Stimulated activated CD8-positive, alpha-beta memory T cell treated with anti-CD3 and anti-CD28 coated beads, Interleukin-2, amount 100 ng/mL, for 1 hour (primary cell): ENCODE data around the gene SMARCB1.

Experiments
- DNase-seq, 2 donors: peaks; one replicate each; pipeline ENCODE4 v3.0.0-alpha.2; 2020; ENCODE audit warnings: low read depth in 2 of 2

SMARCB1 gene

GRCh38 chr22:23803001-23803819, 16.4 kb downstream of the SMARCB1 start:
- DNase-seq: no peak

- DNase-seq: no peak
These were observed 18.1 kb downstream of the SMARCB1 start for GRCh38 chr22:23804781-23805291.

GRCh38 chr22:23806837-23807236, 20.1 kb downstream of the SMARCB1 start:
- no peak for DNase-seq

- DNase-seq: no peak
These were observed 25.6 kb downstream of the SMARCB1 start for GRCh38 chr22:23812378-23812777.

DNA sequence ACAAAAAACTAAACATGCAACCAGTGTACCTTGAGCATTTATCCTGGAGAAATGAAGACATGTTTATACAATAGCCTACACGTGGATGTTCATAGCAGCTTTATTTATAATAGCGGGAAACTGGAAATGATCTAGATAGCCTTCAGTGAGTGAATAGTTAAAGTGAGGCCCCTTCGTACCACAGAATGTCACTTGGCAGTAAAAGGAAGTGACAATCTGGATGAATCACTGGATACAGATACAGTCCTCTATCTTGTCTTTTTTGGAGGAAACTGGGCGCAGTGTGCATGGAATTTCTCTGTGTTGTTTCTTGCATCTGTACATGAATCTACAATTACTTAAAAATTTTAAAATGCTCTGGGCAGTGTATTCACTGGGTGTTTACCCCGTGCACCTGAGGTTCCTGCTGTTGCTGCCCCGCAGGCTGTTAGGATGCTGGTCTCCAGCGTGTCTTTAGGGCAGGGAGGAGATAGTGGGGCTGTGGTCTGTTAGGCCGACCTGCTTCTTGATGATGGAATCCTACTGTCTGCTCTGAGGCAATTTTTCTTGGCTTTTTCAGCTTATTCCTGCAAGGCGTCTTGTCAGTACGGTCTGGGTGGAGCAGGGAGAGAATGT, 28.9 kb downstream of the SMARCB1 start:
- no peak for DNase-seq

- no peak for DNase-seq
These were observed 29.6 kb downstream of the SMARCB1 start for GRCh38 chr22:23816156-23816976.

DNA sequence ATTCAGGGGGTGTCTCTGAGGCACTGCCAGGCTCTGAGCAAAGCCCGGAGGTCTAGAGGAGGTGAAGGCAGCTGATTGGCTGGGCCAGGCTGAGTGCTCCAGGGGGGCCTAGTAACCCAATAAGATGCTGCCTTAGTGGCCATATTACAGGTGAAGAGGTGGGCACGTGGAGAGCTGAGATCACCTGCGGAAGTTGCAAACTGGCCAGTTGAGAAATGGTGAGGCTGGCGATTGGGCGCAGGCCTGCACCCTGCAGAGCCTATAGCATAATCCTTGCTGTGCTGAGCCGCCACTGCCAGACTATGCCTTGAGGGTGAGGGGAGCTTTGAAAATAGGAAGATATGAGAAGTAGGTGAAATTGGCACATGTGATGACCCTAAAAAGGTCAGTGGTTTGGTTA, 30.4 kb downstream of the SMARCB1 start:
- DNase-seq: no peak

- no peak for DNase-seq
These were observed 31.8 kb downstream of the SMARCB1 start for GRCh38 chr22:23818541-23818940.

DNA sequence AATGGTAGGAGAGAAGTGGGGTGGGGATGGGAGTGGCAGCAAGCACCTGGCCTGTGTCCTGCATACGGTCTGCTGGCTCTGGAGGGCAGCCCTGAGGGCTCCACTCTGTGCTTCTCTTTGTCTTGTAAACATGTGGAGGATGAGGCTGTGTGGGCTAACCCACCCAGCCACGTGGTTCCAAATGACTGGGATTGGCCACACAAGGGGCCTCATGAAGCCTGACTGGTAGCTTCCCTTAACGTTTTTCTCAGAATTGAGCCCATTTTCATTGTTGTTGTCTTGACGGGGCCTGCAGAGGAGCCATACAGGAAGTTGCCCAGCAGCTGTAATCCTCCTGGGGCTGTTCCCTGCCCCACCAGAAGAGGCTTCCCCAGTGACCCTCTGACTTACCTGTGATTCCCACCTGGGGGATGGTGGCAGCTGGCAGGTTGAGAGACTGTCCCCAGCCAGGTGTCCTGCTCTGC, 34.0 kb downstream of the SMARCB1 start:
- DNase-seq: no peak

- no peak for DNase-seq
These were observed 35.4 kb downstream of the SMARCB1 start for GRCh38 chr22:23822101-23822671.

DNA sequence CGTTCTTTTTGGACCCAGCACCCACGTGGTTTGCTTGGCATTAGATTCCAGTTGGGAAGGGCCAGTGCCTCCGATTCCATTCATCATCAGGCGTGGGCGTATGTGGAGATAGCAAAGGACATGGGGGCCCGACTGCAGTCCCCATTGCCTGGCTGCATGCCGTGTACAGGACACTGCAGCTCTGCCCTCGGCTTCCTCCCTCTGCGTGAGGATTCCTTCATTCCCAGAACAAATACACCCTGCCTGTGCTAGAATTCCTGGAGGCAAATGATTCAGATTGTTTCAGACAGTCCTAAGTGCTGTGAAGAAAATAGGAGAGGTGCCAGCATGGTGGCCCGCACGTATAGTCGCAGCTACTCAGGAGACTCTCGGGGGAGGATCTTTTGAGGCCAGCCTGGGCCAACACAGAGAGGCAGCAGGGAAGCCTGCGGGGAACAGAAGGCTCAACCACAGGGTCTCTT, 36.6 kb downstream of the SMARCB1 start:
- no peak for DNase-seq

DNA sequence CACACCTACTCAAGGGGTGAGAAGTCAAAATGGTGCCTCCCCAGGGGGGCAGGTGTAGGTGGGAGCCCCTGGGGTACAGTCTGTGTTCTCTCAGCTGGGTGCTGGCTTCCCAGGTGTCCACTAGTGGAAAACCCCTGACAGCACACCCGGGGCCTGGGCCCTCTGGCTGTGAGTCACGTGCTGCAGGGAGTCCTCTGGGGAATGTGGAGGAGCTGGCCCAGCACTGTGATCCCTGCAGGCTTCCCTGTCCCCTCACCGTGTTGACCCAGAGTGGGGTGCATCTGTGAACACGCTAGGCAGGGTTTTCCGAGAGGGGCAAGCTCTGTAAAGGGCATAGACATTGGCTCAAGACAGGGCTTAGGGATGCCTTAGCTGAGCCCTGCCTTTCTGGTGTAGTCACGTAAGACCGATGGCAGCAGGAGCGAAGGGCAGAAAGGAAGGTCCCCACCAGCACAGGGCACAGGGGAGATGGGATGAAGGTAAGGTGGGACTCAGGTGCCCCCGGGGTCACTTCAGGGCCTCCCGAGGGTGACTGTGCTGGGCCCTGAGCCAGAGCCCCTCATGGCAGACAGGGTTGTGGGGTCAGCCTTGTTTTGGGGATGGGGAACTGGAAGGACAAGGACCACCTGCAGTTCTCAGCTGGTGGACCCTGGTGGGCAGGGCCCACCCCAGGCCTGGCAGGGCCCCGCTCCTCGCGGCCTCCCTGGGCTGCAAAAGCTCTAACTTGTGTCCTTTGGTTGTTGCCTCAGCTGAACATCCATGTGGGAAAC, 37.9 kb downstream of the SMARCB1 start:
- no peak for DNase-seq

GRCh38 chr22:23825246-23825905, 38.6 kb downstream of the SMARCB1 start:
- no peak for DNase-seq

GRCh38 chr22:23826510-23827350, 40.0 kb downstream of the SMARCB1 start:
- DNase-seq: no peak

GRCh38 chr22:23827351-23827995, 40.7 kb downstream of the SMARCB1 start:
- no peak for DNase-seq

DNA sequence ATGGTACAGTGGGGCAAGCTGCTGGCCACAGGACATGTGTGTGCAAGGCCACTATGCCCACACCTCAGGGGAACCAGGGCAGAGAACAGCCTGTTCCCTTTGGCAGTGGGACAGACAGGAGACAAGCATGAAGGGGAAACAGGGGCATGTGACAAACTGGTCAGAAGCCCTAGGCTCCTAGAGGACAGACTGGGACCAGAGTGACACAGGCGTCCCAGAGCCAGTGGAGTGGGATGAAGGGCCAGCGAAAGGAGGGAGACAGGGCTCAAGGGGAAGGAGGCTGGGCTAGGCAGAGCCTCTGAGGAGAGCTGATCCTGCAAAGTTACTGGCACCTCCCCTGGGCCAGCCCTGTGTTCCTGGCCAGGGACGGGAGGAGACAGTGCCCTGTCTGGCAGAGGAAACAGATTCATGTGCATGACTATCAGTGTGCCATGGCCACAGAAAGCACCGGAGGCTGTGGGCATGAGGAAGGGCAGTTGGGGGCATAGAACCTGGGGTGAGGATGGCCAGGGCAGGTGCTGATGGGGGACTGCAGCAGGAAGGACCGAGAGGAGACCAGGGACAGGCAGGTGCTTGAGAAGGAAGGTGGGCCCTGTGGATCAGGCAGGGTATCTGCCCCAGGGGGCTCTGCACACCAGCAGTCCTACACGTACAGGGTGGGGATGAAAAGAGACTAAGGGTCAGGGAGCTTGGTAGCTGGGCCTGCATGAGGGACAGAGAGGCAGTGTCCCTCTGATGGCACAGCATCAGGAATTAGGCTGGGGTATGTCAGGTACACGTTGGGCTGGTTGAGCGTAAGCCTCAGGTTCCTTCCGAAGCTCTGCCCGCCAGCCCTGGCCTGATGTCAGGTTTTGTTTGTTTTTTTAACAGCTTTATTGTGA, 42.3 kb downstream of the SMARCB1 start:
- no peak for DNase-seq

DNA sequence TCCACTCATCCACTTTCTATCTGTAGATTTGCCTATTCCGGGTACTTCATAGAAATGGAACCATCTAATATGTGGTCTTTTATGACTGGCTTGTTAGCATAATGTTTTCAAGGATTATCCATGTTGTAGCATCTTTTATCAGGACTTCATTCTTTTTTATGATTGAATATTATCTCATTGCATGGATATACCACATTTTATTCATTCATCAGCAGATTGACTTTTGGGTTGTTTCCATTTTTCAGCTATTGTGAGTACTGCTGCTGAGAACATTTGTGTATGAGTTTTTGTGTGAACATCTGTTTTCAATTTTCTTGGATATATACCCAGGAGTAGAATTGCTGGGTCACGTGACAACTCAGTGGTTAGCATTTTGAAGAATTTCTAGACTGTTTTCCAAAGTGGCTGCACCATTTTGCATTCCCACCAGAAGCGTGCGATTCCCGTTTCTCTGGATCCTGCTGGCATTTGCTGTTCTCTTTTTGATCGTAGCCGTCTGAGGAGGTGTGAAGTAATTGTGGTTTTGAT, 43.1 kb downstream of the SMARCB1 start:
- DNase-seq: no peak

GRCh38 chr22:23831261-23831660, 44.5 kb downstream of the SMARCB1 start:
- no peak for DNase-seq
